Skeletal muscle cell (primary cell): ENCODE data around the gene MYO9A.
"Not testable (repeated sequence)": the region's sequence is repeated elsewhere in the genome, so short reads cannot be mapped to it uniquely, and the experiment has no call there.

Experiments
- DNase-seq: peaks from one replicate; pipeline ENCODE4 v3.0.0-alpha.2; 2010; ENCODE audit warnings: low read depth
- H3K4me3 ChIP-seq: 2 replicates; pipeline ENCODE4 v1.5.1; 2011; ENCODE audit warnings: low read depth, mild to moderate bottlenecking, control low read depth, low read length, moderate library complexity

MYO9A gene

GRCh38 chr15:71914092-71914491 is 203.9 kb downstream of the MYO9A start:
- H3K4me3 ChIP-seq = no peak overlapping the region
- no peak for DNase-seq

- no peak overlapping the region for H3K4me3 ChIP-seq
- DNase-seq = no peak
Observed at GRCh38 chr15:71899674-71900073, 218.3 kb downstream of the MYO9A start.

- no peak overlapping the region for H3K4me3 ChIP-seq
- DNase-seq = peak; percentile 4
Observed at GRCh38 chr15:71893691-71894090, 224.3 kb downstream of the MYO9A start.

GRCh38 chr15:71892335-71892734 is 225.6 kb downstream of the MYO9A start:
- H3K4me3 ChIP-seq = no peak overlapping the region
- no peak for DNase-seq

GRCh38 chr15:71891026-71891425 is 226.9 kb downstream of the MYO9A start:
- no peak for DNase-seq
- no peak overlapping the region for H3K4me3 ChIP-seq

GRCh38 chr15:71889947-71890346 is 228.0 kb downstream of the MYO9A start:
- no peak for DNase-seq
- no peak overlapping the region for H3K4me3 ChIP-seq

GRCh38 chr15:71889385-71889784 is 228.6 kb downstream of the MYO9A start:
- no peak for DNase-seq
- H3K4me3 ChIP-seq = no peak overlapping the region

- no peak overlapping the region for H3K4me3 ChIP-seq
- no peak for DNase-seq
Observed at GRCh38 chr15:71888797-71889196, 229.2 kb downstream of the MYO9A start.

GRCh38 chr15:71885390-71885789 is 232.6 kb downstream of the MYO9A start:
- no peak for DNase-seq
- no peak overlapping the region for H3K4me3 ChIP-seq

GRCh38 chr15:71883447-71883846 is 234.5 kb downstream of the MYO9A start:
- DNase-seq = no peak

GRCh38 chr15:71880276-71880675 is 237.7 kb downstream of the MYO9A start:
- no peak for DNase-seq
- H3K4me3 ChIP-seq = no peak overlapping the region

More at GRCh38 chr15:71883447-71883846, 234.5 kb downstream of the MYO9A start:
- no peak overlapping the region for H3K4me3 ChIP-seq

GRCh38 chr15:71874245-71874644 is 243.7 kb downstream of the MYO9A start:
- no peak overlapping the region for H3K4me3 ChIP-seq
- DNase-seq = no peak

- not testable (repeated sequence) for DNase-seq, H3K4me3 ChIP-seq
Observed at GRCh38 chr15:71858232-71858631, 259.7 kb downstream of the MYO9A start.

- H3K4me3 ChIP-seq = no peak overlapping the region
- DNase-seq = no peak
Observed at GRCh38 chr15:71853543-71853942, 264.4 kb downstream of the MYO9A start.

GRCh38 chr15:71844916-71845315 is 273.0 kb downstream of the MYO9A start:
- no peak overlapping the region for H3K4me3 ChIP-seq
- no peak for DNase-seq

GRCh38 chr15:71841563-71841962 is 276.4 kb downstream of the MYO9A start:
- no peak for DNase-seq
- H3K4me3 ChIP-seq = no peak overlapping the region

- no peak overlapping the region for H3K4me3 ChIP-seq
- DNase-seq = no peak
Observed at GRCh38 chr15:71830981-71831380, 287.0 kb downstream of the MYO9A start.

GRCh38 chr15:71826196-71826595 is 291.8 kb downstream of the MYO9A start:
- no peak overlapping the region for H3K4me3 ChIP-seq
- no peak for DNase-seq

- H3K4me3 ChIP-seq = no peak overlapping the region
- no peak for DNase-seq
Observed at GRCh38 chr15:71825021-71825730, 292.8 kb downstream of the MYO9A start.

- DNase-seq = no peak
Observed at GRCh38 chr15:71823801-71824200, 294.1 kb downstream of the MYO9A start.

GRCh38 chr15:71822890-71823630 is 294.9 kb downstream of the MYO9A start:
- H3K4me3 ChIP-seq = no peak overlapping the region
- DNase-seq = no peak

More at GRCh38 chr15:71823801-71824200, 294.1 kb downstream of the MYO9A start:
- no peak overlapping the region for H3K4me3 ChIP-seq
